Stimulated activated CD4-positive, alpha-beta T cell treated with anti-CD3 and anti-CD28 coated beads, Interleukin-2, amount 100 ng/mL, for 24 hours (primary cell): ENCODE data around the gene HOXA2.

ENCODE experiments used
- DNase-seq, 2 donors: peaks; one replicate each; pipeline ENCODE4 v3.0.0-alpha.2; 2020

HOXA2 gene

DNA sequence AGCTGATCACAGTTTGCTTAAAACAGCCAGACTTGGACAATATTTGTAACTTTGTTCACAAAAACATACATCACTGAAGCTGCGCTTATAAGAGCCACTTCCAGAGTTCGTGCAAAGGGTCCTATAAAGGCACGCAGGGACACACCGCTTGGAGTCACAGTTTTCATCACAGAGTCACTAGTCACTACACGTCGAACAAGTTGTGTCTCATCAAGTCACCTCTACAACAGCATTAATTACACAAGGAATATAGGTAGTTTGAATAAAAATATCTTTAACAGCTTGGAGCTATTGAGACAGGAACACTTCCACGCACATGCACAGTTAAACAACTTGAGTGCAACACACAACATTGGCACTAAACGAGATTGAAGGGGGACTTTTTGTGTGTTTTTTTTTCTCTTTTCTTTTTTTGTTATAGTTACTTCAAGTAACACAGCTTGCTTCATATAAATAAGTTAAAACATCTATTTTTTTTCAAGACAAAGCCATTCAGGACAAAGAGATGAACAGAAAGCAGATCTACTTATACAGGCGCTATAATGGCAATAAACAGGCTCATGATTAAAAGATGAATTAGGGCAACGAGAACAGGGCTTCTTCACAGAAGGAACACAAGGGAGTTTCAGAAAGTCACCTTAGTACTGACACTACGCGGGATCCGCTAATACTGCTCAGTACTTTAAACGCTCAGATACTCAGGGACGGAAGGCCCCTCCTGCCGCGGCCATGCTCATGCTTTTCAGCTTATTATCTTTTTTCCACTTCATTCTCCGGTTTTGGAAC, 38.8 kb upstream of the HOXA2 start:
- DNase-seq: no peak

GRCh38 chr7:27140126-27140857, 37.8 kb upstream of the HOXA2 start:
- no peak for DNase-seq

GRCh38 chr7:27139334-27140125, 37.0 kb upstream of the HOXA2 start:
- DNase-seq: no peak

DNA sequence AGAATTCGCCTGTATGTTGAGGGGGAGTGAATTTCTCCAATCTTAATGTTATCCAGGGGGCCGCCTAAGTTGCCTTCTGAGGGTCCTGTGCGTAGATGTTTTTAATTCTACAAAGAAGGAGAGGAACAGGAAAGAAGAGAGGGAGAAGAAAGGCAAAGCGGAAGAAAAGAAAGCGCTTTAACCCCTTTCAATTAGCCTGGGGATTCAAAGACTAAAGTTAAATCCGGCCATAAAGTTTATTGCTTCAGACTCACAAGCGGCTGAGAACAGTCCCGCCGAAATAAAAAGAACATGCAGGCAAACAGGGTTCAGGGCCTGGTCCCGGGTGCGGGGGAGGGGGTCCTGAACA, 36.5 kb upstream of the HOXA2 start:
- DNase-seq: no peak

GRCh38 chr7:27138472-27138871, 36.0 kb upstream of the HOXA2 start:
- DNase-seq: no peak

GRCh38 chr7:27137640-27138315, 35.3 kb upstream of the HOXA2 start:
- no peak for DNase-seq

DNA sequence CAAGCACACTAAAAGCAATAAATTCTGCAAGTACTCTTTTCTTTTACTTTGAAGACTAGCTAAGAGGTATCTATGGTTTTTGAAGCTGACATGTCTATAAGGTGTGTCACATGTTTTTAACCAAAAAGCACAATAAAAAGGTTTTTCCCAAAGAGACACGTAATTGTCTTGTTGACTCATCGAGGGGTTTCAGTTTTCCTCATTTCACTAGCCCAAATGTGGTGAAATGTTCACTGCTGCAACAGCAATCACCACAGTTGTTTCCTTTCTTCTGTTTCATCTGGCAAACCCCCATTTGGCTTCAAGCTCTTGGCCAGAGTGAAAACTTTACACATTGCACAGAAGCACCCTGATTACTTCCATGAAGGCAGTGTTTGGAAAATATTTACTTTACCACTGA, 31.9 kb upstream of the HOXA2 start:
- no peak for DNase-seq

GRCh38 chr7:27133409-27134231, 31.1 kb upstream of the HOXA2 start:
- no peak for DNase-seq

GRCh38 chr7:27132978-27133377, 30.5 kb upstream of the HOXA2 start:
- DNase-seq: no peak

DNA sequence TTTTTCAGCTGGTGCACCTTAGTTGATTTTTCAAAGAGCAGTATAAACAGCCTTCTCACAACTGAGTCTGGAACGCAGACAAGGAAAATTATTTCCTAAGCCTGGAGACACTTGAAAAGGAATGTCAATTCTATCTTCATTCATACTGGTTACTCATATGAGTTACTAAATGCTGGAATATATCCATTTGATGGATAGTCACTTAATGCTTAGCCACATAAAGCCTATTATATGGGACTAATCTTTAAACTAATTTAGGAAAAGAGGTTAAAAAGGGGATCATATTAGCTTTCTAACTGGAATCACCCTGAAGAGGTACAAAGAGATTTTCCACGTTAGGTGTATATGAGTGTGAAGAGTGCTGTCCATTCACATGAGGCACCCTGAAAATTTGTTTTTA, 29.7 kb upstream of the HOXA2 start:
- no peak for DNase-seq

DNA sequence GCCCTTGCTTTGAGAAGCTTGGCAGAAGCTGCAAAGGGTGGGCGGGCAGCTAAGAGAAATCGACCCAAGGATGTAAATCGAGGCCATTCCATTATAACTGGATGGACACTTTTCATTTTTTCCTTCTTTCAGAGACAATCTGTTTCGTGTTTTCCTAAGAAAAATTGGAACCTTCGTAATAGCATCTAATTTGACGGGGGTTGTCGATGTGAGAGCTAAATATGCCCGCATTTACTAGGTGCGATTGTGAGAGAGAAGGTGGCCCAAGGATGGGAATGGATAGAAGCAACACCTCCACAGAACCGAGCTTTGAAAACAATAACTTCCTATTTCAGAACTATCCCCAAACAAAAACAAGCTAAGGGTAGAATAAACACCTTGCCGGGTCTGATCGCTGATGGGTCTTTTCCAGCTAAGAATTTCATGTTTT, 28.9 kb upstream of the HOXA2 start:
- DNase-seq: no peak

DNA sequence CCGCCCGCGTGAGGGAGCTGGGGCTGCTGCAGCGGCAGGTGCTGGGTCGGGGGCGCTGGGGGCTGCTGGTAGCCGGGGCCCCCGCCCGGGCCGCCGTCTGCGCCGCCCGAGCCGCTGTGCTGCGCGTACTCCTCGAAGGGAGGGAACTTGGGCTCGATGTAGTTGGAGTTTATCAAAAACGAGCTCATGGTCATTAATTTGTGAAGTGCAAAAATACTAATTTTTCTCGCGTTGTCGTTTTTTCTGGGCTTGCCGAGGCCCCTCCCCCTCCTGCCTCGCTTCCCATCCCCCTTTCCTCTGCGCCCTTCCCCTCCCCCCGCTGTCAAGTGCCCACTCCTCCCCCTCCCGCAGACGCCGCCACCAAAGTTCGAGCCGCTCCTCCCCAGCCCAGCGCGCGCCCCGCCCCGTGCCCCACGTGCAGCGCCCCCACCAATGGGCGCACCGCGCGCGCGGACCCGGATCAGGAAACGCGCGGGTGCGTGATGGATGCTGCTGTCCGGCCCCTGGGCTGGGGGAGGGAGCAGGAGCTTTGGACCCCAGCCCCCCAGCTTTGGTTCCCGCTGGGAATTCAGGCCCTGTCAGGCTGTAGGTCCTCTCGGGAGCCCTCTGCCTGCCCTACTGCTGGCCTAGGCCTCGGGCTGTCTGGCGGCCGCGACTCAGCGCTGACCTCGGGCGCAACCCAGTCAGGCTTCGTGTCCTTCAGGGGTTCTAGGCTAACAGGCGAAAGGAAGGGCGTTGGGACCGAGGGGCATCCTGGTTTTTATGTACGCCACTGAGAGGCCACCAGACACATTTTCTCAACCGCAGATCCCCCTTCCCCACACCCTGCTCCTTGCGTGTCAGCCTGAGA, 28.3 kb upstream of the HOXA2 start, which contains the start of gene HOXA4:
HOXA4 (minus strand) TSS at position 218 of the 850 bp plus-strand sequence; CDS start at position 194, 24 bp downstream.
- DNase-seq: peak; percentile 72 to 79

DNA sequence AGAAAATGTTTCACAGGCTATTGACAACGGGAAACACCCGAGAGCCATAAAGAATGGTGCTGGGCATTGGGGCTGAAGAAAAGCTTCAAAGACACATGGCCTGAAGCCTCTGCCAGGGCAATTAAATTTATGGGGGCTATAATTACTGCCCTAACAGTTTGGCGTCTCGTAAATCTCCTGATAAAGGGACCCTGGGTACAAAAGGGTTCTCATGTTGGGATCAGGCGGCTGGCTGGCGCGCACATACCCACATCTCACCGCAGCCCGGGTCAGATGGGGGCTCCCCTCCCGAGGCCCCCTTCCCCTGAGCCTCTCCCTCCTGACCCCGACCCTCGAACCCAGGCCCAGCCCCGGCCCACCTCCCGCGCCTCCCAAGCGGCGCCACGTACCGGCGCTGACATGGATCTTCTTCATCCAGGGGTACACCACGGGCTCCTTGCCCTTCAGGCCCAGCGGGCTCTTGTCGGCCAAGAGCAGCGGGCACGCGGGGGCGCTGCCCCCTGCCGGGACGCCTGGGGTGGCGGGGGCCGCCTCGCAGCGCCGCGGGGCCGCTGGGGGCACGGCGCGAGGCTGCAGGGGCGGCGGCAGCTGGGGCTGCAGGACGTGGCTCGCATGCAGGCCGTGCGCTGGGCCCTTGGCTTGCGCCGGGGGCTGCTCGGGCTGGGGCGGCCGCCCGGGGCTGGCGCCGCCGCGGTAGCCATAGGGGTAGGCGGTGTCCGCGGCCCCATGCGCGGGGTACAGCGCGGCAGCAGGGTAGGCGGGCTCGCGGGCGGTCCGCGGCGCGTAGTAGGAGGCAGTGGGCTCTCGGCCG, 27.5 kb upstream of the HOXA2 start:
- no peak for DNase-seq

GRCh38 chr7:27128776-27129728, 26.6 kb upstream of the HOXA2 start:
- no peak for DNase-seq

- no peak for DNase-seq
These were observed 25.6 kb upstream of the HOXA2 start for GRCh38 chr7:27128034-27128433.

DNA sequence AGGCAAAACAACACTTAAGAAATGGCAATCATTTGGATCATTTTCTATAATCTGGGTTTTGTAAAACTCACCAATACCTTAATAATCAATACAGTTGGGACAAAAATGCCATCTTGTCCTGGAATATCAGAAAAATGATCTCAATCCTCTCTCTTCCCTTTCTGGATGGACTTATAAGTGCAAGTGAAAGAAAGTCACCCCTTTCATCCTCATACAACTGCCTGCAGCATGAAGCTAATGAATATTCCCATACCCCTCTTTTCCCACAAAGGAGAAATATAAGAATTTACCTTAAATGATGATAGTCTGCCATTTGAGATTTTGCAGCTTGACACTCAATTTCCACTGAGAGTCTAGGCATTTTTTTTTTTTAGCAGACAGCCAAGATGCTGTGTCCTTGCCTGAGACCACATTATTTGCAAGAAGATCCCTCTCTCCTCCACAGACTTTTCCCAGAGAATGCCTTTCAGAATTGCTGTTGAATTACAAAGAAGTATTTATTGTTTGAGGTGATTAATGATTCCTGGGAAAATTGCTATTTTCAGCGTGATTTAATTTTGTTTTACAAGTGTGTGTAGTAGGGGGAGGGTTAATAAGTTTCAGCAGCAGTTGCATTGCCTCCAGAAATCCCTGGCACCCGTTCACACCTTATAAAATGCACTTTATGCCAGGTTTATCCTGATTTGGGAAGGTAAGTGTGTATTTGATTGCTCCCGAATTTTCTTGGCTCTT, 24.3 kb upstream of the HOXA2 start:
- no peak for DNase-seq

DNA sequence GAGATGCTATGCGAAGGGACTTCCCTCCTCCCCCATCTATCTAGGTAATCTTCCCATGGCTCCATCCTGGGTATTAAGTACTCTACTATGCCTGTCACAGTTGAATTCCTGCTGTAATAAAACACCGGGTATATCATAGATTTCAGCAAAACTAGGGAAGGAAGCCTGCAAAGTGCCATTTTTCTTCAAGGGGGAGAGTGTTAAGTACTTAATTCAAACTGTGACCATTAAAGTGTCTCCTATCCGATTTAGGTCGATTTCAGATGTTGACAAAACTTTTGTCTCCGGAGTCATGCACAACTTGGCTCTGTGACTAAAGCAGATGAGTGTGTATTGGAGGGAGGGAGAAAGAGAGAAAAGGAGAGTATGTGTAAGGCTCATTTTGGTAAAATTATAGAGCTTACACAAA, 23.5 kb upstream of the HOXA2 start:
- no peak for DNase-seq
